Hematopoietic multipotent progenitor cell treated with erythropoietin and hydrocortisone succinate and interleukin-3 and kit ligand, for 4 days (in vitro differentiated cells): Measurements from ENCODE around the gene ETV3L.
"Not testable (repeated sequence)": the region's sequence is repeated elsewhere in the genome, so short reads cannot be mapped to it uniquely, and the experiment has no call there.

Source experiments
- DNase-seq: peaks from one replicate; pipeline ENCODE4 v3.0.0-alpha.2; 2015

The ETV3L gene

GRCh38 chr1:157104598-157105293, 5.1 kb upstream of the ETV3L start:
- no peak for DNase-seq

GRCh38 chr1:157103268-157103667, 3.7 kb upstream of the ETV3L start:
- DNase-seq: no peak

- no peak for DNase-seq
Measured at GRCh38 chr1:157101149-157101548, 1.5 kb upstream of the ETV3L start.

- not testable (repeated sequence) for DNase-seq
Measured at GRCh38 chr1:157098987-157099632, 498 bp downstream of the ETV3L start.

- no peak for DNase-seq
Measured at GRCh38 chr1:157098519-157098918, 1.1 kb downstream of the ETV3L start.

GRCh38 chr1:157097692-157098091, 1.9 kb downstream of the ETV3L start:
- DNase-seq: no peak

GRCh38 chr1:157096881-157097280, 2.7 kb downstream of the ETV3L start:
- no peak for DNase-seq

- DNase-seq: no peak
Measured at GRCh38 chr1:157095551-157095950, 4.1 kb downstream of the ETV3L start.

- no peak for DNase-seq
Measured at GRCh38 chr1:157095091-157095490, 4.5 kb downstream of the ETV3L start.

- DNase-seq: no peak
Measured at GRCh38 chr1:157092831-157093230, 6.8 kb downstream of the ETV3L start.

GRCh38 chr1:157091668-157092273, 7.8 kb downstream of the ETV3L start:
- no peak for DNase-seq

- no peak for DNase-seq
Measured at GRCh38 chr1:157091186-157091585, 8.4 kb downstream of the ETV3L start.

GRCh38 chr1:157090771-157091170, 8.8 kb downstream of the ETV3L start:
- DNase-seq: no peak

GRCh38 chr1:157090196-157090647, 9.4 kb downstream of the ETV3L start:
- DNase-seq: peak; percentile 91

- no peak for DNase-seq
Measured at GRCh38 chr1:157089789-157090188, 9.8 kb downstream of the ETV3L start.

- no peak for DNase-seq
Measured at GRCh38 chr1:157088607-157089006, 11.0 kb downstream of the ETV3L start.

GRCh38 chr1:157087030-157087429, 12.6 kb downstream of the ETV3L start:
- no peak for DNase-seq

GRCh38 chr1:157086299-157086698, 13.3 kb downstream of the ETV3L start:
- no peak for DNase-seq

GRCh38 chr1:157085421-157085820, 14.2 kb downstream of the ETV3L start:
- peak; percentile 57 for DNase-seq

GRCh38 chr1:157084720-157085119, 14.9 kb downstream of the ETV3L start:
- DNase-seq: no peak

- DNase-seq: no peak
Measured at GRCh38 chr1:157081707-157082106, 17.9 kb downstream of the ETV3L start.

- no peak for DNase-seq
Measured at GRCh38 chr1:157080714-157081113, 18.9 kb downstream of the ETV3L start.

GRCh38 chr1:157077394-157077793, 22.2 kb downstream of the ETV3L start:
- no peak for DNase-seq
